ENCODE data around the gene HLA-F.

Gene HLA-F

GRCh38 chr6:29744621-29745020, 21.4 kb downstream of the HLA-F start:
- DNase-seq = no peak

- no peak for DNase-seq
Observed at GRCh38 chr6:29745386-29745785, 22.2 kb downstream of the HLA-F start.

GRCh38 chr6:29745855-29746449, 22.7 kb downstream of the HLA-F start:
- DNase-seq = no peak

GRCh38 chr6:29746846-29747687, 23.8 kb downstream of the HLA-F start:
- DNase-seq = no peak

GRCh38 chr6:29747688-29748250, 24.5 kb downstream of the HLA-F start:
- no peak for DNase-seq

GRCh38 chr6:29748391-29749307, 25.4 kb downstream of the HLA-F start:
- peak; percentile 88 for DNase-seq

- DNase-seq = peak; percentile 54
Observed at GRCh38 chr6:29749308-29749662, 26.1 kb downstream of the HLA-F start.

- DNase-seq = no peak
Observed at GRCh38 chr6:29749668-29750067, 26.4 kb downstream of the HLA-F start.

- DNase-seq = no peak
Observed at GRCh38 chr6:29750709-29751108, 27.5 kb downstream of the HLA-F start.

GRCh38 chr6:29751480-29751879, 28.2 kb downstream of the HLA-F start:
- DNase-seq = no peak

GRCh38 chr6:29752451-29753308, 29.4 kb downstream of the HLA-F start:
- DNase-seq = peak; percentile 93

GRCh38 chr6:29753309-29753644, 30.0 kb downstream of the HLA-F start:
- DNase-seq = no peak

GRCh38 chr6:29755295-29755871, 32.1 kb downstream of the HLA-F start:
- DNase-seq = no peak

GRCh38 chr6:29757282-29757681, 34.0 kb downstream of the HLA-F start:
- no peak for DNase-seq

GRCh38 chr6:29757701-29758293, 34.6 kb downstream of the HLA-F start:
- DNase-seq = no peak

- no peak for DNase-seq
Observed at GRCh38 chr6:29758761-29759160, 35.5 kb downstream of the HLA-F start.

- DNase-seq = no peak
Observed at GRCh38 chr6:29759457-29759856, 36.2 kb downstream of the HLA-F start.

- DNase-seq = no peak
Observed at GRCh38 chr6:29760328-29760727, 37.1 kb downstream of the HLA-F start.

GRCh38 chr6:29762051-29762450, 38.8 kb downstream of the HLA-F start:
- no peak for DNase-seq

- DNase-seq = no peak
Observed at GRCh38 chr6:29762781-29763214, 39.6 kb downstream of the HLA-F start.
